HEK293T (cell line): ENCODE results near the gene PICALM.

ENCODE experiments used
- CTCF ChIA-PET: fragments of 350-600 bp; formaldehyde crosslinking; extraction: SDS; loops from one replicate; lab custom pipeline; 2021; ENCODE audit warnings: antibody characterized with exemption, inconsistent platforms; lab: Yijun Ruan, JAX
- POLR2A ChIA-PET: fragments of 350-600 bp; formaldehyde crosslinking; extraction: SDS; loops from one replicate; lab custom pipeline; 2020; ENCODE audit warnings: antibody characterized with exemption, inconsistent platforms; lab: Yijun Ruan, JAX
- DNase-seq: peaks from one replicate; pipeline ENCODE4 v3.0.0; 2012; ENCODE audit warnings: mixed read lengths; ENCODE audit errors: extremely low spot score
- ARNT ChIP-seq: fragments of 450-650 bp; IDR thresholded peaks from 2 replicates; pipeline ENCODE4 v1.6.1; 2017; ENCODE audit warnings: mild to moderate bottlenecking
- BHLHE40 ChIP-seq: fragments of 450-650 bp; IDR thresholded peaks from 2 replicates; pipeline ENCODE4 v1.6.1; 2016; ENCODE audit warnings: mild to moderate bottlenecking, moderate library complexity, borderline replicate concordance
- CTBP1 ChIP-seq: fragments of 450-650 bp; IDR thresholded peaks from 2 replicates; pipeline ENCODE4 v1.6.1; 2016; ENCODE audit warnings: borderline replicate concordance
- ELF4 ChIP-seq: fragments of 450-650 bp; IDR thresholded peaks from 2 replicates; pipeline ENCODE4 v1.6.1; 2017; ENCODE audit warnings: antibody characterized with exemption
- FOXA1 ChIP-seq: fragments of 450-650 bp; IDR thresholded peaks from 2 replicates; pipeline ENCODE4 v1.6.1; 2016; ENCODE audit warnings: mild to moderate bottlenecking
- FOXK2 ChIP-seq: fragments of 450-650 bp; IDR thresholded peaks from 2 replicates; pipeline ENCODE4 v1.6.1; 2016; ENCODE audit warnings: mild to moderate bottlenecking
- FOXM1 ChIP-seq: fragments of 450-650 bp; IDR thresholded peaks from 2 replicates; pipeline ENCODE4 v1.6.1; 2017; ENCODE audit warnings: mild to moderate bottlenecking, borderline replicate concordance
- HDGF ChIP-seq: fragments of 450-650 bp; IDR thresholded peaks from 2 replicates; pipeline ENCODE4 v1.6.1; 2017; ENCODE audit warnings: antibody characterized with exemption, borderline replicate concordance
- L3MBTL2 ChIP-seq: fragments of 450-650 bp; conservative IDR thresholded peaks from 2 replicates; pipeline ENCODE4 v1.6.1; 2016; ENCODE audit warnings: mild to moderate bottlenecking
- LEF1 ChIP-seq: fragments of 450-650 bp; IDR thresholded peaks from 2 replicates; pipeline ENCODE4 v1.6.1; 2017; ENCODE audit warnings: mild to moderate bottlenecking, borderline replicate concordance
- NFRKB ChIP-seq: fragments of 450-650 bp; IDR thresholded peaks from 2 replicates; pipeline ENCODE4 v1.6.1; 2016; ENCODE audit warnings: mild to moderate bottlenecking, moderate library complexity
- SP1 ChIP-seq: fragments of 450-650 bp; IDR thresholded peaks from 2 replicates; pipeline ENCODE4 v1.6.1; 2017
- SUZ12 ChIP-seq: fragments of 450-650 bp; IDR thresholded peaks from 2 replicates; pipeline ENCODE4 v1.6.1; 2016; ENCODE audit warnings: mild to moderate bottlenecking
- TARDBP ChIP-seq: fragments of 450-650 bp; IDR thresholded peaks from 2 replicates; pipeline ENCODE4 v1.6.1; 2016
- ZNF384 ChIP-seq: fragments of 450-650 bp; IDR thresholded peaks from 2 replicates; pipeline ENCODE4 v1.6.1; 2016
- TF ChIP-seq, protein P1 (sequence below): fragments of 450-650 bp; IDR thresholded peaks from 2 replicates; pipeline ENCODE4 v1.6.1; 2016

Gene PICALM

DNA sequence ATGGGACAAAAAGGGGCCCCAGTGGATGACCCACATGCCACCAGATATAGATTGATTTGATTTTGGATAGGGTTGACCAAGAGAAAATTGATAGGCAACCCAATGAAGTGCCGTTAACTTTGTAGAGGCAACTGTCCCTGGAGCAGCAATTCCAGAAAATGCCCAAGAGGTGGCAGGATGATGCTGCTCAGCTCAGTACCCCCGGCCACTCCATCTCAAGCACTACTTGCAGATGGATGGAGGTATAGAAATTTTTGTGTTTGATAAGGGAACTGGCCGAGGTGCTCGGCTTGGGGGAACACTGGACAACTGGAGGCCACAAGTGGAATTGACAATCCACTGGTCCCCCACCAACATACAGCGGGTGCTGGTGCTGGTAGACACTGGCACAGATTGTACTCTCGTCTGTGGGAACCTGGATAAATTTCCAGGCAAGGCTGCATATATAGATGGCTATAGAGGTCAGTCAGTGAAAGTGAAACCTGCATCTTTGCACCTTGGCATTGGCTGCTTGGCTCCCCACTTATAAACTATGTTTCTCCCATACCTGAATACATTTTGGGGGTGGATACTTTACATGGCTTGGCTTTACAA, 127.4 kb downstream of the PICALM start:
- TF ChIP-seq FOXA1 (no peak), SP1 (no peak), LEF1 (no peak), ZNF384 (no peak)
- peak; percentile 65 for DNase-seq
- ChIA-PET CTCF (no interaction called here), POLR2A (no interaction called here)

DNA sequence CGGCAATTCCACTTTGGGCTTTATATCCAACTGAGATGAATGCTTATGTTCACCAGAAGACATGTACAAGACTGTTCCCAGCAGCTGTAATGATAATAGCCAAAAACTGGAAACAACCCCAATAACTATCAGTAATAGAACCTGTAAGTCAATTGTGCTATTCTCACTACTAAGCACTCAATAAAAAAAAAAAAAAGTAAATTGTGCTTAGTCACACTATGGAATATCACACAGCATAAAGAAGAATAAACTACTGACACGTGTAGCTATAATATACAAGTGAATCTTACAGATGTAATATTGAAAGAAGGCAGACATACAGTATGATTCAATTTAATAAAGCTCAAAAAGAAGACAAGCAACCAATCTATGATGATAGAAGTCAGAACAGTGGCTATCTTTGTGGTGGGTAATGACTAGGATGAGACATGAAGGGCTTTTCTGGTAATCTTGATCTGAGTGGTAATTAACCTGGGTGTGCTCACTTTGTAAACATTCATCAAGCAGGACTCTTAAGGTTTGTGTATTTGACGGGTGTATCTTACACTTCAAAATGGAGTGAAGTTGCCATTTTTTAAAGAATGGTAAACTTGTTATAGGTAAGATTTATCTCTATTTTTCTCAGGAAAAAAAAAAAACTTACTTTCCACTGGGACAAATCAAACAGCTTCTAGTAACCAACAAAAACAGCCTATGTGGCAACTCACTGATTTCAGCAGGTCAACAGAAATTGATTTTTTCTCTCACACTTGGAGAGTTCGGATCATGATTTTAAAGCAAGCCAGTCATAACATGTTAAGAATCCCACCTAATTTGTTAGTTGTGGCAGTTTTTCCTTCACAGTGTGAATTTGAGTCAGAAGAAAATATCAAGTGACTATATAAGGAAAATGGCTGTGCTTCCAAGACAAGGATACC, 129.5 kb downstream of the PICALM start:
- ChIA-PET POLR2A (no interaction called here), CTCF (no interaction called here)
- no peak for DNase-seq
- no peak for TF ChIP-seq CTBP1
- no peak for TF ChIP-seq FOXA1
- TF ChIP-seq NFRKB: no peak
- TF ChIP-seq FOXK2: no peak
- no peak for TF ChIP-seq HDGF
- TF ChIP-seq LEF1: no peak
- TF ChIP-seq, protein P1, sequence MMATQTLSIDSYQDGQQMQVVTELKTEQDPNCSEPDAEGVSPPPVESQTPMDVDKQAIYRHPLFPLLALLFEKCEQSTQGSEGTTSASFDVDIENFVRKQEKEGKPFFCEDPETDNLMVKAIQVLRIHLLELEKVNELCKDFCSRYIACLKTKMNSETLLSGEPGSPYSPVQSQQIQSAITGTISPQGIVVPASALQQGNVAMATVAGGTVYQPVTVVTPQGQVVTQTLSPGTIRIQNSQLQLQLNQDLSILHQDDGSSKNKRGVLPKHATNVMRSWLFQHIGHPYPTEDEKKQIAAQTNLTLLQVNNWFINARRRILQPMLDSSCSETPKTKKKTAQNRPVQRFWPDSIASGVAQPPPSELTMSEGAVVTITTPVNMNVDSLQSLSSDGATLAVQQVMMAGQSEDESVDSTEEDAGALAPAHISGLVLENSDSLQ: no peak
- no peak for TF ChIP-seq TARDBP
- TF ChIP-seq L3MBTL2: no peak
- no peak for TF ChIP-seq ELF4
- no peak for TF ChIP-seq SUZ12
- TF ChIP-seq BHLHE40: no peak
- TF ChIP-seq FOXM1: no peak
- TF ChIP-seq ARNT: no peak
- no peak for TF ChIP-seq SP1
- TF ChIP-seq ZNF384: no peak

DNA sequence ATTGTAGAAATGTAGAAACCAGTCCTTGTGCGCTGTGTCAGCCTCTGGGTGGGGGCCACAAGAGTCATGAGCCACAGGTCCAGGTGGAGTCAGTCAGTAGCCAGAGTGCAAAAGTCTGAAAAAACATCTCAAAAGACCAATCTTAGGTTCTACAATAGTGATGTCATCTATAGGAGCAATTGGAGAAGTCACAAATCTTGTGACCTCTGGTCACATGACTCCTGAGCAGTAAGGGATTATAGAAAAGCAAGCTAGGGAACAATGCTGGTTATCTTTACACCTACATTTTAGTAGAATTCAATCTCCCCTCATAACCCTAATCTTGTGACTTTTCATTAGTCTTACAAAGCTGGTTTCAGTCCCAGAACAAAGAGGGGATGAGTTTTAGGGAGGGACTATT, 131.0 kb downstream of the PICALM start:
- POLR2A ChIA-PET: no interaction called here
- CTCF ChIA-PET: no interaction called here
- TF ChIP-seq ELF4 (no peak), HDGF (no peak), NFRKB (no peak), BHLHE40 (no peak), FOXA1 (no peak), CTBP1 (no peak), TARDBP (no peak), ARNT (no peak), L3MBTL2 (no peak), SP1 (no peak), SUZ12 (no peak), ZNF384 (no peak), FOXM1 (no peak), LEF1 (no peak), FOXK2 (no peak)
- TF ChIP-seq, protein P1: no peak
- DNase-seq: no peak

DNA sequence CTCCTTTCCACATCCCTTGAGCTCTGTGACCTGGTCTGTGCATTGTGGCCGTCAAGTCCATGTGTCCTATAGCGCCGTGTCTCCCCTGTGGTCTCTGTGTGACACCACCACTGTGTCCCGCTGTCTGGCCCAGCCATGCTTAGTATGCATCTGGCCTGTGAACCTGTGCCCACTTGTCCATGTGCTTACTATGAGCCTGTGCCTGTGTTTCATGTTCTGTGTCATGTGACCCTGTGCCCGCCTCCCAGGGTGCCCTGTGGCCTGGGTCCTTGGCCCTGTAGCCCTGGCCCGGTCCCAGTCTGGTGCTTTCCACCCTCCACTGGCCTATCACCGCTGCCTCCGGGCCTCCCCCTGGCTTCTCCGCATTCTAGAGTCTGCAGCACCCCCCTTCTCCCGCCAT, 133.1 kb downstream of the PICALM start:
- no peak for DNase-seq
- ChIA-PET CTCF (no interaction called here), POLR2A (no interaction called here)
- TF ChIP-seq CTBP1 (no peak), BHLHE40 (no peak), FOXA1 (no peak), FOXK2 (no peak), NFRKB (no peak), ELF4 (no peak), L3MBTL2 (no peak), ZNF384 (no peak), SUZ12 (no peak), TARDBP (no peak)
- TF ChIP-seq, protein P1: no peak

GRCh38 chr11:85934596-85935169, 134.2 kb downstream of the PICALM start:
- POLR2A ChIA-PET: no interaction called here
- CTCF ChIA-PET: no interaction called here

More at GRCh38 chr11:85934596-85935169, 134.2 kb downstream of the PICALM start:
- no peak for DNase-seq
- TF ChIP-seq FOXM1 (no peak), HDGF (no peak), SUZ12 (no peak), SP1 (no peak), FOXK2 (no peak), TARDBP (no peak), CTBP1 (no peak), L3MBTL2 (no peak), ZNF384 (no peak), NFRKB (no peak), ARNT (no peak), ELF4 (no peak), FOXA1 (no peak), BHLHE40 (no peak), LEF1 (no peak)
- TF ChIP-seq, protein P1: no peak
